Measurements from ENCODE around the gene ZBTB20.

Gene ZBTB20

GRCh38 chr3:114866430-114866829 is 280.7 kb downstream of the ZBTB20 start:
- no peak for DNase-seq

DNA sequence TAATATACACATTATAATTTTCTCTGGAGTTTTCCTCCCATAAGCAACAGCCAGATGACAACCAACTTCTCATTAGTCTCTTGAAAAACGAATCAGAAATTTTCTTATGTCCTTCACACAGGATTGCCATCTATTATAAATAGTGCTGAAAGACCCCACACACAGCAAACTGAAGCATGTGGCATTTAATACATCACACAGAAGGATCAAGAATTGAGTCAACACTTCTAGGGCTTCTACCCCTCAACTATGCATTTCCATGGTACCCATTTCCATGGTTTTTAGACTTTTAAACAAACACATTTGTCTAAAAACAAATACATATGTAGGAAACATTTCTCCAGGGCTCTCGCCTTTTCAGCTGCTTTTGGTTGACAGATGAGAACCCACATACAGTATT is 282.1 kb downstream of the ZBTB20 start:
- DNase-seq: no peak

GRCh38 chr3:114863848-114864247 is 283.2 kb downstream of the ZBTB20 start:
- no peak for DNase-seq

- no peak for DNase-seq
These were observed 285.4 kb downstream of the ZBTB20 start for GRCh38 chr3:114861666-114862065.

- no peak for DNase-seq
These were observed 286.6 kb downstream of the ZBTB20 start for GRCh38 chr3:114860531-114860930.

DNA sequence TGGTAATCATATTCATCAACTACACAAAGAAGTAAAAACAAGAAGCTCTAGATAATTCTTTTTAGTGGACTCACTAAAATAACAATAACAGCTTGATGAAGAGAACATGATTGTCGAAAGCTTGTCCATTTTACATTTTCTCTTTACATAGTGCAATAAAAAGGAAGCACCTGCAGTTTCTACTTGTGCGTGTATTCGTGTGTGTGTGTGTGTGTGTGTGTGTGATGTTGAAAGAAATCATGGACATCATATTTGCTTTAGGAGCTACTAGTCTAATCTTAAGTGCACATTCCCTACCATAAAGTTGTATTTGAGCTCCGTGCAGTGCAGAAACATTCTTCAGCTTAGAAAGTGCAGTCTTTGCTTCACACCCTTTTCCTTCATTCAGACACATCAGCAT is 288.8 kb downstream of the ZBTB20 start:
- DNase-seq: no peak

DNA sequence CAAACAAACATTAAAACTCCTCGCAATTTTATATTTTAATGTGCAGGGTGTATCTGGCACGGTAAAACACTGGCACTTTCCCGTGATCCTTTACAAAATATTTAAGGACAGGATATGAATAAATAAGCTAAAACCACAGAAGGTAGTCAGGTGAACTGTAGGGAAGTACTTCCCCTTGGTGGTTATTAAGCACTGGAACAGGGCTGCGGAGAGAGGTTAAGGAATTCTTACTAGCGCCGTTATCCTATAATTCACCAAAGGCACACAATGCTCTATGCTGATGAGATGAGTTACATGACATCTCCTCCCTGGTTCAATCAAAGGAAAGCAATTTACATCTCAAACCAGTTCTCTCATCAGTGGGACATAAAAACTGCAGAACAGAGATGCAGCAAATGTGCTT is 289.8 kb downstream of the ZBTB20 start:
- DNase-seq: no peak

DNA sequence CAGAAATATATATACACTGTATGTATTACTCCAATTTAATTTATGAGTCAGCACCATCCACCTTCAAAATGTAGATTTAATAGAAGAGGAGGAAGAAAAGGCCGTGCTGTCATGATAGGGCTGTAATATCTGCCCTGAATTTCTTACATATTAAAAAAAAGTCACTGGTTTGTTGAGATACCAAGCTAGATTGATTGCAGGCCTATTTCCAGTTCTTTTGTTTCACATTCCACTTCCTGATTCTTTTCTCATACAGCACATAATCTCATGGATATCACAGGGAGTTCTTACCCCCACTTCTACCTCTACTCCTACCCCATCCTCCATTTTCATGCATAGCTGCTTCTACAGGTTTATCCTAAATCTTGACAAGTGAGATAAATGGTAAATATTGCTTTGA is 290.3 kb downstream of the ZBTB20 start:
- DNase-seq: no peak

GRCh38 chr3:114855839-114856238 is 291.2 kb downstream of the ZBTB20 start:
- no peak for DNase-seq

DNA sequence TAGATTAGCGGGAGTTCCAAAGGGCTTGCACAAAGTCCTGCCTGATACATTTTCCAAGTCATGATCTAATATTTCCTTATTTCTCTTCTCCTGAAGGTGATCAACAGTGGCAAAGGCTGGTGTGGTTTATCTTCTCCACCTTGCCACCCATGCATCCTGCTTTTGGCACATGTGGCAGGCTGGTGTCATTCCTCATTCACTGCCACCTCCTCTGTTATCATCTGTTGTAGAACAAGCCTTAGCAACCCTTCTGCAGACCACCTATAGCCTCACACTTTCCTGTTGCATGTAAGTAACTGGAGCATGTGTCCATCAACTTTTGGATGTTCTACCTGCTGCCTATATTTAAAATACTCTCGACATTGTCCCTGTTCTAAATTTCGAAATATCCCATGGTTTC is 294.1 kb downstream of the ZBTB20 start:
- no peak for DNase-seq

DNA sequence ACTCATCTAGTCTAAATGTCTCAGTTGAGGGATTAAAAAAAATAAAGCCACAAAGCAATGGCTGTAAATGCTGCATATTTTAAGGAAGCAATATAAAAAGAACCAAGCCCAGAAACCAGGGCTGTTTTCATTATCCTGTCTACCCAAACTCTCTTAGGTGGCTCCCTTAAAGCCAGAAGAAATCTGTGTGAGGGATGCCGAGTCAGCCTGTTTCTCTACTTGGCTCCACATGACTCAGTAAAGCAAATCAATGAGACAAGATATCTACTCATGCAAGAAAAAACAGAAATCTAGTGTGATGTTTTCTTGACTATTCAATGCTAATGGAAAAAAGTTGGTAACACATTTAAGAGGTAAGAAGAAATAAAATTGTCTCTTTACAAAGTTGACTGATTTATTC is 296.2 kb downstream of the ZBTB20 start:
- no peak for DNase-seq

GRCh38 chr3:114848643-114849350 is 298.3 kb downstream of the ZBTB20 start:
- DNase-seq: no peak

DNA sequence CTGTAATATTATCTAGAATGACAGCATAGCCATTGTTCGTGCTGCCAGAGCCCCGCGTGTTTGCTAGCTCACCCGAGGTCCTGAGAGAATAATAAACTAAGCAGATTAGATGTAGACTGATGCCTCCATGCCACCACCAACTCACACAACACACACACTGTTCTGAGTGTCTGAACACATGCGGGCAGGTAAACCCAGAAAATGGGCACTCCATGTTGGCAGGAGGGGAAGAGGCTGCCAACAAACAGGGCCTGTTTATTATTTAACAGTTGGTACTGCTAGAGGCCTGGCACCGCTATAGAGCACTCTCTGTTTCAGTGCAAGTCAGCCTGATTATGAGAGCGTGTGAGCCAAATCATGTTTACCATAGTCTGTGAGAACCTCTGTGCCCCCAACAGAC is 299.0 kb downstream of the ZBTB20 start:
- no peak for DNase-seq

- DNase-seq: no peak
These were observed 299.5 kb downstream of the ZBTB20 start for GRCh38 chr3:114847564-114847963.

DNA sequence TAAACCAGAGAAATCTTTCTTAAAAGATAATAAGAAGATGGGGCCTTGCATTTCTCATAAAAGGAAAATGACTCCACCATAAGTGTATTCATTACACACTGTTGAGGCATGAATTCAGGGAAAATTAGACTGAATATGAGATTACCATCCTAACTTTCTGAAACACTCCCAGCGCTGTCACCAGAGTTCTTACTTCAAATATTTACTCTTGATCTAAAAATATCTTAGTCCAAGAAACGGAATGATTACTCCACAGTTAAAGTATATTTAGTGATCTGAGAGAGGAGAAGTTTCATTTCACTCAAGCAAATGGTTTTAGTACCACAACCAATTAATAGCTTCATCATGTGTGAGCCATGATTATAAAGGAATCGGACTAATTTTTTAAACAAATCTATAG is 300.3 kb downstream of the ZBTB20 start:
- DNase-seq: no peak

GRCh38 chr3:114846252-114846651 is 300.8 kb downstream of the ZBTB20 start:
- no peak for DNase-seq

- DNase-seq: no peak
These were observed 305.6 kb downstream of the ZBTB20 start for GRCh38 chr3:114841515-114841914.

DNA sequence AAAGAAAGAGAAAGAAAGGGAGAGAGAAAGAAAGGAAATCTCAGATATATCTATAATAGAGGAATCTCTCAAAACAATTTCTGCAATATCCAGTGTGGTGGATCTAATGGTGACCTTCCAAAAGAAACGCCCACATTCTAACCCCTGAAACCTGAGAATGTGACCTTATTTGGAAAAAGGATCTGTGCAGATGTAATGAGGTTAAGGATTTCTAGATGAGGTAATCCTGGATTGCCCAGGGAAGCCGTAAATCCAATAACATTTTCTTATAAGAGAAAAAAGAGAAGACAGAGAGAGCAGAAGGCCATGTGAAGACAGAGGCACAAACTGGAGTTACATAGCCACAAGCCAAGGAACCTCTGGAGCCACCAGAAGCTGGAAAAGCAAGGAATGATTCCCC is 307.6 kb downstream of the ZBTB20 start:
- no peak for DNase-seq

GRCh38 chr3:114838025-114838424 is 309.1 kb downstream of the ZBTB20 start:
- no peak for DNase-seq

- no peak for DNase-seq
These were observed 312.7 kb downstream of the ZBTB20 start for GRCh38 chr3:114834175-114834940.

GRCh38 chr3:114831861-114832260 is 315.2 kb downstream of the ZBTB20 start:
- no peak for DNase-seq

- DNase-seq: no peak
These were observed 316.4 kb downstream of the ZBTB20 start for GRCh38 chr3:114830652-114831051.

DNA sequence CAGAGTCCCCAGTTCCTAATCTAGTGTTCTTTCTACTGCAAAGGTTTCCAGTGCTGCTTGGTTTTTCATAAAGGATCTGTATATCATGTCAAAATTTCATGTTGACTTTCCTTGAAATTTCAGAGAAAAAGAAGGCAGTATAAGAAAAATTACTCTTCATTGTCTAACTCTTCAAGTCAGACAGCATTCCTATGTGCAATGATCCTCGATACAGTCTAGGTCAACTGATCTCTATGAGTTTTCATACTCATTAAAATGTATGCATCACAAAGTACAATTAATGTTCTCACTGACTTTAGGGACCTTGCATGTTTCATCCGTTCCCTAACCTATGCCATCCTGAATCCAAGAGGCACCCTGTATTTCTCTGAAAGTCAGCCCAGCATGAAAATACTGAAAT is 317.3 kb downstream of the ZBTB20 start:
- no peak for DNase-seq

GRCh38 chr3:114827495-114827894 is 319.6 kb downstream of the ZBTB20 start:
- no peak for DNase-seq

GRCh38 chr3:114824014-114824413 is 323.1 kb downstream of the ZBTB20 start:
- DNase-seq: no peak
